Panc1 (cell line): ENCODE measurements around the gene UPK2. TPM values are rescaled to one million over a fixed set of nuclear protein-coding genes. Genes with fewer than 3 reads are reported as not detected.

Source experiments
- ATAC-seq: fragments of 200-7000 bp; cut with Tn5 transposase; 2 replicates; pipeline ENCODE4 v1.9.1; 2020; ENCODE audit warnings: mild to moderate bottlenecking, moderate library complexity
- BruUV-seq: library from RNA; stranded (reverse); fragments of 400-500 nt; replicated peaks from 2 replicates; lab custom pipeline; 2021; lab: Mats Ljungman, UMichigan
- CTCF ChIA-PET: fragments of 300-600 bp; sonication (Branson Sonifier 250); formaldehyde crosslinking; loops from one replicate; lab custom pipeline; 2022; ENCODE audit warnings: antibody characterized with exemption; lab: Charles Lee
- POLR2A ChIA-PET: fragments of 300-600 bp; sonication (Branson Sonifier 250); formaldehyde crosslinking; loops from one replicate; lab custom pipeline; 2022; ENCODE audit warnings: antibody characterized with exemption; lab: Charles Lee
- DNase-seq: peaks from one replicate; pipeline ENCODE4 v3.0.0-alpha.2; 2010; ENCODE audit warnings: low read depth, low spot score
- H3K27ac ChIP-seq: 2 replicates; pipeline ENCODE4 v1.5.1; 2011; ENCODE audit warnings: mild to moderate bottlenecking, low read length, inconsistent platforms
- H3K27me3 ChIP-seq: fragments of 200-500 bp; sonication (Bioruptor generic); 2 replicates; pipeline ENCODE4 v1.6.0; 2014; ENCODE audit warnings: low read length, inconsistent platforms; ENCODE audit not compliant: control insufficient read depth, insufficient read depth
- H3K36me3 ChIP-seq: fragments of 200-500 bp; sonication (Bioruptor generic); 2 replicates; pipeline ENCODE4 v1.5.1; 2014; ENCODE audit warnings: inconsistent platforms, mild to moderate bottlenecking, low read length, moderate library complexity; ENCODE audit not compliant: control insufficient read depth, insufficient read depth
- H3K4me1 ChIP-seq: 2 replicates; pipeline ENCODE4 v1.5.1; 2011; ENCODE audit warnings: inconsistent platforms, mild to moderate bottlenecking, low read length, moderate library complexity; ENCODE audit not compliant: control insufficient read depth, insufficient read depth
- H3K4me3 ChIP-seq, 2 experiments: 2 replicates each; pipeline ENCODE4 v1.5.1; 2011 to 2012; ENCODE audit warnings: low read depth in 2 of 2, low read length in 2 of 2, mild to moderate bottlenecking in 2 of 2, inconsistent platforms in 1 of 2, moderate library complexity in 1 of 2
- H3K9me3 ChIP-seq: fragments of 200-500 bp; sonication (Bioruptor generic); 2 replicates; pipeline ENCODE4 v1.5.1; 2014; ENCODE audit warnings: low read depth, mild to moderate bottlenecking, inconsistent platforms, low read length, moderate library complexity; ENCODE audit not compliant: control insufficient read depth, insufficient read depth
- CTCF ChIP-seq: fragments of 450-650 bp; IDR thresholded peaks from 2 replicates; pipeline ENCODE4 v1.5.1; 2017; ENCODE audit warnings: mild to moderate bottlenecking
- POLR2AphosphoS5 ChIP-seq: IDR thresholded peaks from 2 replicates; pipeline ENCODE4 v1.6.1; 2012; ENCODE audit warnings: mild to moderate bottlenecking, low read depth, low read length, moderate library complexity
- REST ChIP-seq, 2 experiments: IDR thresholded peaks; 2 replicates each; pipeline ENCODE4 v1.6.1; 2011 to 2012; ENCODE audit warnings: low read depth in 2 of 2, control low read depth in 1 of 2, low read length in 1 of 2, mild to moderate bottlenecking in 1 of 2, moderate library complexity in 1 of 2; ENCODE audit not compliant: insufficient read depth in 1 of 2
- SIN3A ChIP-seq: IDR thresholded peaks from 2 replicates; pipeline ENCODE4 v1.6.1; 2012; ENCODE audit warnings: low read depth, mild to moderate bottlenecking, low read length, moderate library complexity, borderline replicate concordance; ENCODE audit not compliant: insufficient read depth
- TCF7L2 ChIP-seq: IDR thresholded peaks from 2 replicates; pipeline ENCODE4 v1.6.1; 2011; ENCODE audit warnings: mild to moderate bottlenecking, low read depth, low read length, inconsistent platforms
- in situ Hi-C: cut with HindIII; loops from 2 replicates; pipeline ENCODE4 v1.10.0; 2016; ENCODE audit warnings: low sequenced_read_pairs, low pct_unique_long_range_greater_than_20kb
- intact Hi-C: fragments of 100-400 bp; cut with micrococcal nuclease; formaldehyde crosslinking; loops from one replicate; pipeline ENCODE4 v1.10.0; 2022; ENCODE audit not compliant: unreplicated experiment
- total RNA-seq: library from RNA; stranded (reverse); gene quantifications from one replicate; pipeline ENCODE4 v1.2.1, GENCODE V29; 2021; ENCODE audit not compliant: unreplicated experiment

UPK2 gene
- total RNA-seq, 1 experiment from 2014 or later: 0.92 TPM

- CTCF ChIA-PET: interaction anchor here (0.8 to 1.1 kb wide), 3 partner anchors 16 to 267 kb away, joined by 4 to 6 read pairs (median 5); no protein-coding TSS in a partner anchor
- POLR2A ChIA-PET: no interaction called here
- Histone ChIP-seq H3K27me3 (no peaks in the 10 kb centered on the region), H3K4me1 (no peaks in the 10 kb centered on the region), H3K9me3 (no peaks in the 10 kb centered on the region), H3K36me3 (no peaks in the 10 kb centered on the region), H3K27ac (no peak overlapping the region), H3K4me3 (no peak overlapping the region)
- BruUV-seq: no TSS peak
- ATAC-seq (peak; percentile 25; the same call in 1 of the 2 replicates), DNase-seq (no peak)
- no peak for TF ChIP-seq TCF7L2
- no peak for TF ChIP-seq POLR2AphosphoS5
- TF ChIP-seq CTCF: no peak
- TF ChIP-seq REST (IDR thresholded peaks at IDR 0.05; ENCODE audit: insufficient read depth in 1 of 2, low read depth in 2 of 2, low read length in 1 of 2): no peak
- no peak for TF ChIP-seq SIN3A
- in situ Hi-C loops: no loop called here
- intact Hi-C loops: loop anchor here (1.0 to 2.0 kb wide), 2 partner anchors 50 to 267 kb away; no protein-coding TSS in a partner anchor
These were observed 860 bp downstream of the UPK2 start for GRCh38 chr11:118956847-118957469.

DNA sequence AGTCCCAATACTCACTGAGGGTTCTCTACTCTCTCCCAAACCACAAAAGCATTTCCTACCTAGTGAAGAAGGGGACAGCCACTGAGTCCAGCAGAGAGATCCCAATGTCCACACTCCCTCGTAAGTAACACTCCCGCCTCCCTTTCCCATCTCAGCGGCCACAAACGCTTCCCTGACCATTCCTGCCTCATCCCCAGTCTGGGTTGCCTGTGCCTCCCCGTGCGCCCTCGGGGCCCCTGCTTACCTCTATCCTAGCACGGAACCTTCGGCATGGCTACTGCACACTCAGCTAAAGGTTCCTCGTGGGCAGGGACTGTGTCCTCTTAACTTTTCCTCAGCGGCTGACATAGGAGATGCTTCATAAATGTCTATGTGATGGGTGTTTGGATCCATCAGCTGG lies 1.5 kb downstream of the UPK2 start:
- in situ Hi-C loops: no loop called here
- Histone ChIP-seq H3K36me3 (no peaks in the 10 kb centered on the region), H3K27ac (no peak overlapping the region), H3K9me3 (no peaks in the 10 kb centered on the region), H3K4me1 (no peaks in the 10 kb centered on the region), H3K27me3 (no peaks in the 10 kb centered on the region), H3K4me3 (no peak overlapping the region)
- intact Hi-C loops: loop anchor here (2.0 kb wide), 1 partner anchor 51 kb away; no protein-coding TSS in a partner anchor
- no peak for TF ChIP-seq SIN3A
- TF ChIP-seq REST (IDR thresholded peaks at IDR 0.05; ENCODE audit: insufficient read depth in 1 of 2, low read depth in 2 of 2, low read length in 1 of 2): no peak
- TF ChIP-seq POLR2AphosphoS5: no peak
- TF ChIP-seq TCF7L2: no peak
- TF ChIP-seq CTCF: no peak
- CTCF ChIA-PET: interaction anchor here (0.6 to 1.1 kb wide), 3 partner anchors 27 to 268 kb away, joined by 5 to 17 read pairs (median 6); no protein-coding TSS in a partner anchor
- no peak for DNase-seq
- POLR2A ChIA-PET: no interaction called here
- BruUV-seq: no TSS peak
- no peak for ATAC-seq
